Measurements from ENCODE around the gene PTPRB.

- TF ChIP-seq, protein P1, sequence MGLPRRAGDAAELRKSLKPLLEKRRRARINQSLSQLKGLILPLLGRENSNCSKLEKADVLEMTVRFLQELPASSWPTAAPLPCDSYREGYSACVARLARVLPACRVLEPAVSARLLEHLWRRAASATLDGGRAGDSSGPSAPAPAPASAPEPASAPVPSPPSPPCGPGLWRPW (IDR thresholded peaks at IDR 0.05) = no peak
- TF ChIP-seq, protein P2, sequence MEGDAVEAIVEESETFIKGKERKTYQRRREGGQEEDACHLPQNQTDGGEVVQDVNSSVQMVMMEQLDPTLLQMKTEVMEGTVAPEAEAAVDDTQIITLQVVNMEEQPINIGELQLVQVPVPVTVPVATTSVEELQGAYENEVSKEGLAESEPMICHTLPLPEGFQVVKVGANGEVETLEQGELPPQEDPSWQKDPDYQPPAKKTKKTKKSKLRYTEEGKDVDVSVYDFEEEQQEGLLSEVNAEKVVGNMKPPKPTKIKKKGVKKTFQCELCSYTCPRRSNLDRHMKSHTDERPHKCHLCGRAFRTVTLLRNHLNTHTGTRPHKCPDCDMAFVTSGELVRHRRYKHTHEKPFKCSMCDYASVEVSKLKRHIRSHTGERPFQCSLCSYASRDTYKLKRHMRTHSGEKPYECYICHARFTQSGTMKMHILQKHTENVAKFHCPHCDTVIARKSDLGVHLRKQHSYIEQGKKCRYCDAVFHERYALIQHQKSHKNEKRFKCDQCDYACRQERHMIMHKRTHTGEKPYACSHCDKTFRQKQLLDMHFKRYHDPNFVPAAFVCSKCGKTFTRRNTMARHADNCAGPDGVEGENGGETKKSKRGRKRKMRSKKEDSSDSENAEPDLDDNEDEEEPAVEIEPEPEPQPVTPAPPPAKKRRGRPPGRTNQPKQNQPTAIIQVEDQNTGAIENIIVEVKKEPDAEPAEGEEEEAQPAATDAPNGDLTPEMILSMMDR (IDR thresholded peaks at IDR 0.05) = no peak
- TF ChIP-seq RAD21 (conservative IDR thresholded peaks at IDR 0.05 in 1 of 2, IDR thresholded peaks at IDR 0.05 in 1 of 2) (no peak), POLR2A (IDR thresholded peaks at IDR 0.05; ENCODE audit: low read length) (no peak)
- TF ChIP-seq, protein P3, sequence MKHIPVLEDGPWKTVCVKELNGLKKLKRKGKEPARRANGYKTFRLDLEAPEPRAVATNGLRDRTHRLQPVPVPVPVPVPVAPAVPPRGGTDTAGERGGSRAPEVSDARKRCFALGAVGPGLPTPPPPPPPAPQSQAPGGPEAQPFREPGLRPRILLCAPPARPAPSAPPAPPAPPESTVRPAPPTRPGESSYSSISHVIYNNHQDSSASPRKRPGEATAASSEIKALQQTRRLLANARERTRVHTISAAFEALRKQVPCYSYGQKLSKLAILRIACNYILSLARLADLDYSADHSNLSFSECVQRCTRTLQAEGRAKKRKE (CRISPR knock-in tag; IDR thresholded peaks at IDR 0.05; ENCODE audit: low read depth) = no peak
Observed at GRCh38 chr12:70540996-70541395, 96.2 kb downstream of the PTPRB start.
